NCI-H2227 (cell line): ENCODE results near the gene AP2A2.
A peak's percentile ranks its signal among the peaks of the same experiment; 100 is the strongest.

Source experiments
- DNase-seq: peaks from one replicate; lab custom pipeline; 2025; ENCODE audit not compliant: unreplicated experiment; lab: John Stamatoyannopoulos, UW

AP2A2 gene

GRCh38 chr11:925496-926301 lies at the start of gene AP2A2:
Gene AP2A2 (plus strand): TSS chr11:925870. CDS start chr11:926022, 152 bp downstream.
- DNase-seq = peak; percentile 99

- DNase-seq = peak; percentile 45
Measured at GRCh38 chr11:876545-876944, 49.1 kb upstream of the AP2A2 start.

- DNase-seq = peak; percentile 29
Measured at GRCh38 chr11:877565-877964, 48.1 kb upstream of the AP2A2 start.

- no peak for DNase-seq
Measured at GRCh38 chr11:880447-880846, 45.2 kb upstream of the AP2A2 start.

- DNase-seq = no peak
Measured at GRCh38 chr11:882596-882995, 43.1 kb upstream of the AP2A2 start.

- DNase-seq = no peak
Measured at GRCh38 chr11:883527-883926, 42.1 kb upstream of the AP2A2 start.

- no peak for DNase-seq
Measured at GRCh38 chr11:884578-885070, 41.0 kb upstream of the AP2A2 start.

- no peak for DNase-seq
Measured at GRCh38 chr11:886568-886967, 39.1 kb upstream of the AP2A2 start.

GRCh38 chr11:887589-887988 lies 38.1 kb upstream of the AP2A2 start:
- no peak for DNase-seq

GRCh38 chr11:888310-889212 lies 37.1 kb upstream of the AP2A2 start:
- no peak for DNase-seq

- no peak for DNase-seq
Measured at GRCh38 chr11:889257-889656, 36.4 kb upstream of the AP2A2 start.

- DNase-seq = no peak
Measured at GRCh38 chr11:889687-890475, 35.8 kb upstream of the AP2A2 start.

- peak; percentile 84 for DNase-seq
Measured at GRCh38 chr11:890794-891540, 34.7 kb upstream of the AP2A2 start.

GRCh38 chr11:893008-893654 lies 32.5 kb upstream of the AP2A2 start:
- DNase-seq = no peak

- DNase-seq = no peak
Measured at GRCh38 chr11:894575-895201, 31.0 kb upstream of the AP2A2 start.

- no peak for DNase-seq
Measured at GRCh38 chr11:895331-896110, 30.1 kb upstream of the AP2A2 start.

GRCh38 chr11:897253-898142 lies 28.2 kb upstream of the AP2A2 start:
- no peak for DNase-seq

GRCh38 chr11:898143-898511 lies 27.5 kb upstream of the AP2A2 start:
- DNase-seq = peak; percentile 75
